ENCODE data around the gene PALB2. TPM values are rescaled to one million over a fixed set of nuclear protein-coding genes. Genes with fewer than 3 reads are reported as not detected.
A peak's percentile ranks its signal among the peaks of the same experiment; 100 is the strongest.

Gene PALB2
- total and polyA plus RNA-seq, 2 of the 13 experiments (the other 11 are each of a cell fraction or from before 2014, with no cell fraction given) = 12.1 to 40.9 TPM

DNA sequence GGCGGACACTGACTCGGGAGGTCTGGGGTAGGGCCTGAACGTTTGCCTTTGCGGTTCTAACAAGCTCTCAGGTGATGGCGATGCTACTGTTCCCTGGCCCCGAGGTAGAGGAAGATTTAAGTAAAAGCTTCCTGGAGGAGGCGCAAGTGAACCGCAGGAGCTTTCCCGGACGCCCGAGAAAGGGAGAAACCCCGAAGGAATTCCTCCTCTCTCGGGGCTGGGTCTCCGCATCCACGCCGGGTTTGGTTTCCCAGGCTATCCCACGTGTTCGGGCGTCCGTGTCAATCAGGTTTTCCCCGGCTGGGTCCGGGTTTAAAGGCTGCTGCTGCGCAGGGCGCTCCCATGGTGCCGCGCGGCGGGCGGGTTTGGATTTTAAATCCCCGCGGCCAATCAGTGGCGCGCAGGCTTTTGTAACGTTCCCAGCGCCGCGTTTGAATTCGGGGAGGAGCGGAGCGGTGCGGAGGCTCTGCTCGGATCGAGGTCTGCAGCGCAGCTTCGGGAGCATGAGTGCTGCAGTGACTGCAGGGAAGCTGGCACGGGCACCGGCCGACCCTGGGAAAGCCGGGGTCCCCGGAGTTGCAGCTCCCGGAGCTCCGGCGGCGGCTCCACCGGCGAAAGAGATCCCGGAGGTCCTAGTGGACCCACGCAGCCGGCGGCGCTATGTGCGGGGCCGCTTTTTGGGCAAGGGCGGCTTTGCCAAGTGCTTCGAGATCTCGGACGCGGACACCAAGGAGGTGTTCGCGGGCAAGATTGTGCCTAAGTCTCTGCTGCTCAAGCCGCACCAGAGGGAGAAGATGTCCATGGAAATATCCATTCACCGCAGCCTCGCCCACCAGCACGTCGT lies 37.5 kb upstream of the PALB2 start, which contains the start of gene PLK1 (continued):
- TF ChIP-seq, protein P1, sequence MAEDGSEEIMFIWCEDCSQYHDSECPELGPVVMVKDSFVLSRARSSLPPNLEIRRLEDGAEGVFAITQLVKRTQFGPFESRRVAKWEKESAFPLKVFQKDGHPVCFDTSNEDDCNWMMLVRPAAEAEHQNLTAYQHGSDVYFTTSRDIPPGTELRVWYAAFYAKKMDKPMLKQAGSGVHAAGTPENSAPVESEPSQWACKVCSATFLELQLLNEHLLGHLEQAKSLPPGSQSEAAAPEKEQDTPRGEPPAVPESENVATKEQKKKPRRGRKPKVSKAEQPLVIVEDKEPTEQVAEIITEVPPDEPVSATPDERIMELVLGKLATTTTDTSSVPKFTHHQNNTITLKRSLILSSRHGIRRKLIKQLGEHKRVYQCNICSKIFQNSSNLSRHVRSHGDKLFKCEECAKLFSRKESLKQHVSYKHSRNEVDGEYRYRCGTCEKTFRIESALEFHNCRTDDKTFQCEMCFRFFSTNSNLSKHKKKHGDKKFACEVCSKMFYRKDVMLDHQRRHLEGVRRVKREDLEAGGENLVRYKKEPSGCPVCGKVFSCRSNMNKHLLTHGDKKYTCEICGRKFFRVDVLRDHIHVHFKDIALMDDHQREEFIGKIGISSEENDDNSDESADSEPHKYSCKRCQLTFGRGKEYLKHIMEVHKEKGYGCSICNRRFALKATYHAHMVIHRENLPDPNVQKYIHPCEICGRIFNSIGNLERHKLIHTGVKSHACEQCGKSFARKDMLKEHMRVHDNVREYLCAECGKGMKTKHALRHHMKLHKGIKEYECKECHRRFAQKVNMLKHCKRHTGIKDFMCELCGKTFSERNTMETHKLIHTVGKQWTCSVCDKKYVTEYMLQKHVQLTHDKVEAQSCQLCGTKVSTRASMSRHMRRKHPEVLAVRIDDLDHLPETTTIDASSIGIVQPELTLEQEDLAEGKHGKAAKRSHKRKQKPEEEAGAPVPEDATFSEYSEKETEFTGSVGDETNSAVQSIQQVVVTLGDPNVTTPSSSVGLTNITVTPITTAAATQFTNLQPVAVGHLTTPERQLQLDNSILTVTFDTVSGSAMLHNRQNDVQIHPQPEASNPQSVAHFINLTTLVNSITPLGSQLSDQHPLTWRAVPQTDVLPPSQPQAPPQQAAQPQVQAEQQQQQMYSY (CRISPR knock-in tag; IDR thresholded peaks at IDR 0.05) = peak; percentile 64; the same call in 1 of the 2 replicates
- TF ChIP-seq SP140L (CRISPR knock-in tag; IDR thresholded peaks at IDR 0.05; ENCODE audit: borderline replicate concordance) (peak; percentile 93; the same call in 1 of the 2 replicates), ZBTB42 (CRISPR knock-in tag; IDR thresholded peaks at IDR 0.05) (no peak), RARG (CRISPR knock-in tag; IDR thresholded peaks at IDR 0.05; ENCODE audit: low read depth) (peak; percentile 19; the same call in 1 of the 2 replicates), HNF4G (IDR thresholded peaks at IDR 0.05; ENCODE audit: borderline replicate concordance, low read depth, low read length) (peak; percentile 62; the same call in 1 of the 2 replicates), HNF4G (CRISPR knock-in tag; IDR thresholded peaks at IDR 0.05; ENCODE audit: borderline replicate concordance, low read depth) (peak; percentile 55; the same call in 1 of the 2 replicates), ZNF557 (CRISPR knock-in tag; IDR thresholded peaks at IDR 0.05) (0 out of 2 replicates have a peak, but pooled peaks have one; percentile 73), MXD4 (CRISPR knock-in tag; IDR thresholded peaks at IDR 0.05) (peak; percentile 99), ZNF263 (CRISPR knock-in tag; IDR thresholded peaks at IDR 0.05) (peak; percentile 93), TOPORS (CRISPR knock-in tag; IDR thresholded peaks at IDR 0.05) (peak; percentile 100), ZNF34 (CRISPR knock-in tag; IDR thresholded peaks at IDR 0.05; ENCODE audit: borderline replicate concordance) (peak; percentile 97), ZNF367 (CRISPR knock-in tag; IDR thresholded peaks at IDR 0.05; ENCODE audit: borderline replicate concordance) (peak; percentile 98), ZNF24 (IDR thresholded peaks at IDR 0.05) (no peak), ZNF432 (CRISPR knock-in tag; IDR thresholded peaks at IDR 0.05; ENCODE audit: borderline replicate concordance) (no peak), PRMT3 (CRISPR knock-in tag; IDR thresholded peaks at IDR 0.05; ENCODE audit: borderline replicate concordance, low read depth) (peak; percentile 100), ZFP36 (IDR thresholded peaks at IDR 0.05; ENCODE audit: borderline replicate concordance, low read depth, low read length, partially characterized antibody) (no peak), ZNF781 (CRISPR knock-in tag; IDR thresholded peaks at IDR 0.05; ENCODE audit: borderline replicate concordance, not compliant biosample characterization) (peak; percentile 56), SALL2 (CRISPR knock-in tag; IDR thresholded peaks at IDR 0.05) (peak; percentile 79; the same call in 1 of the 2 replicates)
- TF ChIP-seq, protein P2, sequence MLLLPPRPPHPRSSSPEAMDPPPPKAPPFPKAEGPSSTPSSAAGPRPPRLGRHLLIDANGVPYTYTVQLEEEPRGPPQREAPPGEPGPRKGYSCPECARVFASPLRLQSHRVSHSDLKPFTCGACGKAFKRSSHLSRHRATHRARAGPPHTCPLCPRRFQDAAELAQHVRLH (CRISPR knock-in tag; IDR thresholded peaks at IDR 0.05; ENCODE audit: borderline replicate concordance, low read depth) = peak; percentile 91; the same call in 1 of the 2 replicates
- TF ChIP-seq, protein P3, sequence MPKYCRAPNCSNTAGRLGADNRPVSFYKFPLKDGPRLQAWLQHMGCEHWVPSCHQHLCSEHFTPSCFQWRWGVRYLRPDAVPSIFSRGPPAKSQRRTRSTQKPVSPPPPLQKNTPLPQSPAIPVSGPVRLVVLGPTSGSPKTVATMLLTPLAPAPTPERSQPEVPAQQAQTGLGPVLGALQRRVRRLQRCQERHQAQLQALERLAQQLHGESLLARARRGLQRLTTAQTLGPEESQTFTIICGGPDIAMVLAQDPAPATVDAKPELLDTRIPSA (CRISPR knock-in tag; IDR thresholded peaks at IDR 0.05; ENCODE audit: borderline replicate concordance) = no peak; the same call in 1 of the 2 replicates
- TF ChIP-seq, protein P4, sequence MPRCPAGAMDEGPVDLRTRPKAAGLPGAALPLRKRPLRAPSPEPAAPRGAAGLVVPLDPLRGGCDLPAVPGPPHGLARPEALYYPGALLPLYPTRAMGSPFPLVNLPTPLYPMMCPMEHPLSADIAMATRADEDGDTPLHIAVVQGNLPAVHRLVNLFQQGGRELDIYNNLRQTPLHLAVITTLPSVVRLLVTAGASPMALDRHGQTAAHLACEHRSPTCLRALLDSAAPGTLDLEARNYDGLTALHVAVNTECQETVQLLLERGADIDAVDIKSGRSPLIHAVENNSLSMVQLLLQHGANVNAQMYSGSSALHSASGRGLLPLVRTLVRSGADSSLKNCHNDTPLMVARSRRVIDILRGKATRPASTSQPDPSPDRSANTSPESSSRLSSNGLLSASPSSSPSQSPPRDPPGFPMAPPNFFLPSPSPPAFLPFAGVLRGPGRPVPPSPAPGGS (CRISPR knock-in tag; IDR thresholded peaks at IDR 0.05) = peak; percentile 57
- TF ChIP-seq, protein P5, sequence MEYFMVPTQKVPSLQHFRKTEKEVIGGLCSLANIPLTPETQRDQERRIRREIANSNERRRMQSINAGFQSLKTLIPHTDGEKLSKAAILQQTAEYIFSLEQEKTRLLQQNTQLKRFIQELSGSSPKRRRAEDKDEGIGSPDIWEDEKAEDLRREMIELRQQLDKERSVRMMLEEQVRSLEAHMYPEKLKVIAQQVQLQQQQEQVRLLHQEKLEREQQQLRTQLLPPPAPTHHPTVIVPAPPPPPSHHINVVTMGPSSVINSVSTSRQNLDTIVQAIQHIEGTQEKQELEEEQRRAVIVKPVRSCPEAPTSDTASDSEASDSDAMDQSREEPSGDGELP (IDR thresholded peaks at IDR 0.05; ENCODE audit: borderline replicate concordance, low read depth) = peak; percentile 64; the same call in 1 of the 2 replicates

Measured in HepG2 (cell line).